Activated CD8-positive, alpha-beta T cell treated with anti-CD3 and anti-CD28 coated beads for 36 hours (primary cell): Measurements from ENCODE around the gene NNMT. TPM values are rescaled to one million over a fixed set of nuclear protein-coding genes. Genes with fewer than 3 reads are reported as not detected.

Experiments used
- ATAC-seq: fragments of 200-7000 bp; cut with Tn5 transposase; one replicate; pipeline ENCODE4 v1.10.0; 2021; ENCODE audit warnings: mild to moderate bottlenecking, moderate library complexity
- CTCF ChIA-PET: fragments of 350-600 bp; sonication (Branson Sonifier 250); formaldehyde crosslinking; loops from one replicate; lab custom pipeline; 2021; ENCODE audit warnings: antibody characterized with exemption; lab: Charles Lee
- POLR2A ChIA-PET: fragments of 350-600 bp; sonication (Branson Sonifier 250); formaldehyde crosslinking; loops from one replicate; lab custom pipeline; 2021; ENCODE audit warnings: antibody characterized with exemption; lab: Charles Lee
- DNase-seq: peaks from one replicate; pipeline ENCODE4 v3.0.0-alpha.2; 2020
- H3K27ac Mint-ChIP-seq: one replicate; pipeline ENCODE4 v1.8.0; 2021; ENCODE audit warnings: mild to moderate bottlenecking, mixed read lengths
- H3K27me3 Mint-ChIP-seq: one replicate; pipeline ENCODE4 v1.8.0; 2021; ENCODE audit warnings: mixed read lengths
- H3K36me3 Mint-ChIP-seq: one replicate; pipeline ENCODE4 v1.8.0; 2021; ENCODE audit warnings: low read depth, mixed read lengths
- H3K4me1 Mint-ChIP-seq: one replicate; pipeline ENCODE4 v1.8.0; 2021; ENCODE audit warnings: low read depth, mixed read lengths
- H3K4me3 Mint-ChIP-seq: one replicate; pipeline ENCODE4 v1.8.0; 2021; ENCODE audit warnings: mild to moderate bottlenecking, moderate library complexity, mixed read lengths
- H3K9me3 Mint-ChIP-seq: one replicate; pipeline ENCODE4 v1.8.0; 2021; ENCODE audit warnings: mixed read lengths
- intact Hi-C: fragments of 100-400 bp; cut with micrococcal nuclease; formaldehyde crosslinking; loops from one replicate; pipeline ENCODE4 v1.10.0; 2022
- total RNA-seq, 2 experiments: library from RNA; stranded (reverse); gene quantifications; one replicate each; pipeline ENCODE4 v1.2.3, GENCODE V29; 2021
- TF ChIP-seq, protein P1 (sequence below): fragments of 200-600 bp; IDR thresholded peaks from one replicate; pipeline ENCODE4 v1.8.0; 2022; ENCODE audit warnings: antibody characterized with exemption, mild to moderate bottlenecking

The NNMT gene
- total RNA-seq, 2 experiments from 2014 or later = not detected

GRCh38 chr11:114289779-114290178 lies 6.4 kb upstream of the NNMT start:
- ATAC-seq (no peak), DNase-seq (no peak)
- H3K27me3 Mint-ChIP-seq = peaks cover 13% of the 10 kb centered on the region
- H3K4me1 Mint-ChIP-seq = no peaks in the 10 kb centered on the region
- intact Hi-C loops = no loop called here
- no peaks in the 10 kb centered on the region for H3K9me3 Mint-ChIP-seq
- no peak overlapping the region for H3K4me3 Mint-ChIP-seq
- H3K27ac Mint-ChIP-seq = no peak overlapping the region
- TF ChIP-seq, protein P1, sequence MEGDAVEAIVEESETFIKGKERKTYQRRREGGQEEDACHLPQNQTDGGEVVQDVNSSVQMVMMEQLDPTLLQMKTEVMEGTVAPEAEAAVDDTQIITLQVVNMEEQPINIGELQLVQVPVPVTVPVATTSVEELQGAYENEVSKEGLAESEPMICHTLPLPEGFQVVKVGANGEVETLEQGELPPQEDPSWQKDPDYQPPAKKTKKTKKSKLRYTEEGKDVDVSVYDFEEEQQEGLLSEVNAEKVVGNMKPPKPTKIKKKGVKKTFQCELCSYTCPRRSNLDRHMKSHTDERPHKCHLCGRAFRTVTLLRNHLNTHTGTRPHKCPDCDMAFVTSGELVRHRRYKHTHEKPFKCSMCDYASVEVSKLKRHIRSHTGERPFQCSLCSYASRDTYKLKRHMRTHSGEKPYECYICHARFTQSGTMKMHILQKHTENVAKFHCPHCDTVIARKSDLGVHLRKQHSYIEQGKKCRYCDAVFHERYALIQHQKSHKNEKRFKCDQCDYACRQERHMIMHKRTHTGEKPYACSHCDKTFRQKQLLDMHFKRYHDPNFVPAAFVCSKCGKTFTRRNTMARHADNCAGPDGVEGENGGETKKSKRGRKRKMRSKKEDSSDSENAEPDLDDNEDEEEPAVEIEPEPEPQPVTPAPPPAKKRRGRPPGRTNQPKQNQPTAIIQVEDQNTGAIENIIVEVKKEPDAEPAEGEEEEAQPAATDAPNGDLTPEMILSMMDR = no peak
- no peaks in the 10 kb centered on the region for H3K36me3 Mint-ChIP-seq
- ChIA-PET CTCF (interaction anchor here (1.5 to 1.9 kb wide), 2 partner anchors 9 to 28 kb away, joined by 4 to 5 read pairs; no protein-coding TSS in a partner anchor), POLR2A (no interaction called here)

DNA sequence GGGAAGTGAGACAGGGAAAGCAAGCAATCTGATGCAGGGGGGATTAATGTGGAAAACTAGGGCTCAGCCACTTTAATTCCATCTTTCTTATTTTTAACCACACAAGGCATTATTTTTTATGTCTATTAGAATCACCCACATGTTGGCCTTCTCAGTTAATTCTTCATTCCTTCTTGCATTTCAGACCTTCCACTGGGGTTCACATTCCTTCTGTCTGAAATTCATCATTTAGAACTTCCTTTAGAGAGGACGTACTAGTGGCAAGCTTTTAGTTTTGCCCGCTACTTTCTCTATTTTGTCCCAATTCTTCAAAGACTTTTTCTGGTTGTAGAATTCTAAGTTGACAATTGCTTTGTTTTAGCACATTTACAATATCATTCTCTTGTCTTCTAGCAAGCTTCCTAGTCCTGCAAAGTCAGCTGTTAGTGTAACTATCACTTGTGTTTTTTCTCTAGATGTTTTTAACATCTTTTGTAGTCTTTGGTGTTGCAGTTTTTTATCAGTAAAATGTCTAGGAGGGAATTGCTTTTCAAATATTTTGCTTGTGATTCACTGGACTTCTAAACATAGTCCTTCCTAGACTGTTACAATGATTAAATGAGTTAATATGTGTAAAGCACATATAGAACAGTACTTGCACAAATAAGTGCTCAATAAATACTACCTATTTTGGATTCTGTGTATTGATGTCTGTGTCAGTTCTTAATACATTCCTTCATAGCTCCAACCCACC lies 5.5 kb upstream of the NNMT start:
- DNase-seq (no peak), ATAC-seq (no peak)
- intact Hi-C loops = no loop called here
- H3K27me3 Mint-ChIP-seq = peaks cover 13% of the 10 kb centered on the region
- H3K27ac Mint-ChIP-seq = no peak overlapping the region
- no peaks in the 10 kb centered on the region for H3K36me3 Mint-ChIP-seq
- H3K9me3 Mint-ChIP-seq = no peaks in the 10 kb centered on the region
- no peaks in the 10 kb centered on the region for H3K4me1 Mint-ChIP-seq
- TF ChIP-seq, protein P1 = no peak
- ChIA-PET POLR2A (no interaction called here), CTCF (interaction anchor here (0.7 to 1.9 kb wide), 3 partner anchors 10 to 29 kb away, joined by 3 to 5 read pairs (median 4); no protein-coding TSS in a partner anchor)
- H3K4me3 Mint-ChIP-seq = no peak overlapping the region

DNA sequence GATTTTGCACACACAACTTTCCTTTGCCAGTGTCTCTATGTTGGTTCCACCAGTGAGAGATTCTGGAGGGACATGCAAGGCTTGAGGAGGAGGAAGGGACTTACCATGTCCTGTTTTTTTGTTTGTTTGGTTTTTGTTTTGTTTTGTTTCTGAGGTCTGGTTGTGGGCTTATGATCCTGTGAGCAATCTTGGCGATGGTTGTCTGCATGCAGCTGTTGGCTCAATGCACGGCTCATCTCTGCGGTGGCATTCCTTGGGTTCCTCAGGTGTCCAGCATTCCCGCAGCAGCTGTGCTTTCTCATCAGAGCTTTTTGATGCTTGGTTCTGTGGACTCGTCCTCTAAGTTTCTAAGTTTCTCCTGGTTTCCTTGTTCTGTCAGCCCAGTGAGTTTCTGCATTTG lies 4.8 kb upstream of the NNMT start:
- Mint-ChIP-seq H3K36me3 (no peaks in the 10 kb centered on the region), H3K27ac (no peak overlapping the region), H3K4me1 (no peaks in the 10 kb centered on the region), H3K4me3 (no peak overlapping the region), H3K9me3 (no peaks in the 10 kb centered on the region), H3K27me3 (peaks cover 13% of the 10 kb centered on the region)
- no peak for DNase-seq
- intact Hi-C loops = no loop called here
- ATAC-seq = no peak
- CTCF ChIA-PET = interaction anchor here (1.9 kb wide), 1 partner anchor 10 kb away, joined by 5 read pairs; no protein-coding TSS in a partner anchor
- POLR2A ChIA-PET = interaction anchor here (0.7 kb wide), 1 partner anchor 170 kb away, joined by 3 read pairs; no protein-coding TSS in a partner anchor
- TF ChIP-seq, protein P1 = no peak

DNA sequence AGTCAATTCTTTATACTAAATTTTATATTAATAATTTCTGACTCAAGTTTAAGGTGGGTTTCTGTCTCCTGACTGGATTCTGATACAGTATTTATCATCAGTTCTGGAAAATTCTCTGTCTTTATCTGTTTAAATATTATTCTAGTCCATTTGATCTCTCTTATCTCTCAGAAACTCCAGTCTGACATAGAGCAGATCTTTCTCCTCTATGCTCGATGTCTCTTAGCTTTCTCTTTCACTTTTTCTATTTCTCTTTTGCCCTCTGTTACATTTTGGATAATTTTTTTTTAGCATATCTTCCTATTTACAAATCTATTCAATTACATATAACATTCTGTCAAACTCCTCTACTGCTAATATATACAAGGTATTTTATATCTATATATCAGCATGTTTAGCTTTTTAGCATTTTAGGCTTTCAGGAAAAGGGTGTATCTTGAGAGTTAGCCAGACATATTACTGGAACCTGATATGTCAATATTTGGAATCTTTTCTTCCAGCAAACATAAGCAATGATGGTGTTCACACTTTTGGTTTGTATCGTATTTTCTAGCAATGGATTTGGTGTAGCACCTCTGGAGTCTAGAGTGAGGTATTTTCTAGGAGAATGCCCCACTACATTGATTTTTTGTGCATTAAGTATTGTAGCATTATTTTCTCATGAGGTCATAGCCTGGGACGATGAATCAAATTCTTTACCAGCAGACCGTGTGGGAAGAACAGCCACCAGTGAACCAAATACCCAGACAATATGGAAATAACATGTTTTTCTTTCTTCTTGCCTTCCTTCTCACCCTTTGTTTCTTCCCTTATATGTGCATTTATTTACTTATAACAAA lies 4.1 kb upstream of the NNMT start:
- H3K27ac Mint-ChIP-seq = no peak overlapping the region
- H3K36me3 Mint-ChIP-seq = no peaks in the 10 kb centered on the region
- CTCF ChIA-PET = no interaction called here
- H3K4me3 Mint-ChIP-seq = no peak overlapping the region
- TF ChIP-seq, protein P1 = no peak
- no peaks in the 10 kb centered on the region for H3K9me3 Mint-ChIP-seq
- no peak for DNase-seq
- intact Hi-C loops = no loop called here
- POLR2A ChIA-PET = interaction anchor here (0.7 kb wide), 1 partner anchor 171 kb away, joined by 3 read pairs; no protein-coding TSS in a partner anchor
- ATAC-seq = no peak
- no peaks in the 10 kb centered on the region for H3K4me1 Mint-ChIP-seq
- peaks cover 13% of the 10 kb centered on the region for H3K27me3 Mint-ChIP-seq
